ENCODE measurements around the gene GNAZ. TPM values are rescaled to one million over a fixed set of nuclear protein-coding genes. Genes with fewer than 3 reads are reported as not detected.

Gene GNAZ
- total RNA-seq (2021) = 5.0 and 5.2 TPM in 2 replicates
- long read RNA-seq, partial matches to known transcripts = 2 of 5 reads
- long read RNA-seq, other reads (novel, unspliced or antisense) = 3 of 5 reads

- H3K4me1 Mint-ChIP-seq = peaks cover 12 to 33% of the 10 kb centered on the region in 2 experiments; a peak in 3 of 4 replicates
- no peak within 1 kb of the TSS for H3K9ac ChIP-seq (ENCODE audit: extremely low read depth, insufficient read length, low read length)
- H3K23me2 ChIP-seq (ENCODE audit: insufficient read length, low read depth, low read length, poor library complexity, severe bottlenecking) = peaks cover 11% of the 10 kb centered on the region
- H2BK120ac ChIP-seq (ENCODE audit: low read depth, low read length, poor library complexity, severe bottlenecking) = no peak within 1 kb of the TSS
- H3K9me3 Mint-ChIP-seq = no peaks in the 10 kb centered on the region; a peak in 1 of 5 replicates
- no peak within 1 kb of the TSS for H3K14ac ChIP-seq (ENCODE audit: insufficient read depth, low read length)
- peak within 1 kb of the TSS; percentile 89 for H3K4me2 ChIP-seq (ENCODE audit: insufficient read depth, insufficient read length, low read length)
- no peak within 1 kb of the TSS for H3K4ac ChIP-seq (ENCODE audit: low read depth, low read length)
- H3K36me3 Mint-ChIP-seq (ENCODE audit: insufficient read depth in 1 of 3, low read depth in 3 of 3) = peaks cover 0 to 6% (median 0%) of the 10 kb centered on the region in 3 experiments; a peak in 2 of 7 replicates
- no peak within 1 kb of the TSS for H3K27ac ChIP-seq (ENCODE audit: insufficient read length, low read depth, low read length)
- H3K27ac Mint-ChIP-seq = no peak within 1 kb of the TSS
- H4K20me1 ChIP-seq (ENCODE audit: control insufficient read depth, insufficient read depth, insufficient read length) = no peaks in the 10 kb centered on the region
- no peak within 1 kb of the TSS for H2BK20ac ChIP-seq (ENCODE audit: low read depth, low read length, poor library complexity, severe bottlenecking)
- no peak within 1 kb of the TSS for H3K23ac ChIP-seq (ENCODE audit: insufficient read length, low read depth, low read length)
- DNase-seq = peak; percentile 60
- no peak within 1 kb of the TSS for H4K5ac ChIP-seq (ENCODE audit: insufficient read length, low read depth, low read length)
- H3K79me1 ChIP-seq (ENCODE audit: insufficient read depth, low read depth, low read length, poor library complexity, severe bottlenecking) = no peaks in the 10 kb centered on the region
- H3K9me3 ChIP-seq (ENCODE audit: control insufficient read depth, low read depth, low read length) = no peaks in the 10 kb centered on the region
- no peak within 1 kb of the TSS for H3K56ac ChIP-seq (ENCODE audit: insufficient read length, low read depth, low read length)
- H3K18ac ChIP-seq (ENCODE audit: insufficient read length, low read depth, low read length) = no peak within 1 kb of the TSS
- peaks cover 84% of the 10 kb centered on the region for H3K27me3 Mint-ChIP-seq (ENCODE audit: low read depth)
- no CpG with 5 or more reads among the region's 87 CpGs for WGBS (ENCODE audit: extremely low coverage, insufficient read length, low lambda C conversion rate)
- no peaks in the 10 kb centered on the region for H3K79me2 ChIP-seq (ENCODE audit: insufficient read depth, low read length)
- H2BK15ac ChIP-seq (ENCODE audit: low read depth, low read length) = no peak within 1 kb of the TSS
- H2BK5ac ChIP-seq (ENCODE audit: insufficient read length, low read length) = no peak within 1 kb of the TSS
- H3K27me3 ChIP-seq (ENCODE audit: insufficient read depth, low read length) = peaks cover 8% of the 10 kb centered on the region; the same call in 1 of the 2 replicates
- no peak within 1 kb of the TSS for H2AFZ ChIP-seq (ENCODE audit: low read length)
- no peak within 1 kb of the TSS for H3T11ph ChIP-seq (ENCODE audit: low read length)
- H3K4me3 Mint-ChIP-seq = peak within 1 kb of the TSS; percentile 69 to 91
- no peak within 1 kb of the TSS for H4K91ac ChIP-seq (ENCODE audit: insufficient read length, low read depth, low read length)
- H3K4me1 ChIP-seq (ENCODE audit: insufficient read depth, low read length) = no peaks in the 10 kb centered on the region
- TF ChIP-seq CTCF (conservative IDR thresholded peaks at IDR 0.05) = no peak
- no peak within 1 kb of the TSS for H2BK12ac ChIP-seq (ENCODE audit: insufficient read length, low read depth, low read length)
- no peak within 1 kb of the TSS for H2AK5ac ChIP-seq (ENCODE audit: insufficient read length, low read length)
- no peak within 1 kb of the TSS for H4K8ac ChIP-seq (replicated peaks; ENCODE audit: insufficient read length, low read depth, low read length)
Observed at GRCh38 chr22:23070418-23071229, at the start of gene GNAZ. GNAZ (plus strand) TSS chr22:23070519; CDS start chr22:23095696, 25,177 bp downstream.
